ENCODE results near the gene CALR3. TPM values are rescaled to one million over a fixed set of nuclear protein-coding genes. Genes with fewer than 3 reads are reported as not detected.

CALR3 gene
- total RNA-seq, 1 donor from 2014 or later = not detected

GRCh38 chr19:16530540-16531379 lies 34.8 kb upstream of the CALR3 start:
- Mint-ChIP-seq H3K27me3 (no peaks in the 10 kb centered on the region), H3K9me3 (no peaks in the 10 kb centered on the region), H3K27ac (no peak overlapping the region), H3K36me3 (ENCODE audit: low read depth) (peaks cover 59% of the 10 kb centered on the region), H3K4me3 (no peak overlapping the region), H3K4me1 (no peaks in the 10 kb centered on the region)
- no peak for DNase-seq
- intact Hi-C loops (cut with micrococcal nuclease) = no loop called here

DNA sequence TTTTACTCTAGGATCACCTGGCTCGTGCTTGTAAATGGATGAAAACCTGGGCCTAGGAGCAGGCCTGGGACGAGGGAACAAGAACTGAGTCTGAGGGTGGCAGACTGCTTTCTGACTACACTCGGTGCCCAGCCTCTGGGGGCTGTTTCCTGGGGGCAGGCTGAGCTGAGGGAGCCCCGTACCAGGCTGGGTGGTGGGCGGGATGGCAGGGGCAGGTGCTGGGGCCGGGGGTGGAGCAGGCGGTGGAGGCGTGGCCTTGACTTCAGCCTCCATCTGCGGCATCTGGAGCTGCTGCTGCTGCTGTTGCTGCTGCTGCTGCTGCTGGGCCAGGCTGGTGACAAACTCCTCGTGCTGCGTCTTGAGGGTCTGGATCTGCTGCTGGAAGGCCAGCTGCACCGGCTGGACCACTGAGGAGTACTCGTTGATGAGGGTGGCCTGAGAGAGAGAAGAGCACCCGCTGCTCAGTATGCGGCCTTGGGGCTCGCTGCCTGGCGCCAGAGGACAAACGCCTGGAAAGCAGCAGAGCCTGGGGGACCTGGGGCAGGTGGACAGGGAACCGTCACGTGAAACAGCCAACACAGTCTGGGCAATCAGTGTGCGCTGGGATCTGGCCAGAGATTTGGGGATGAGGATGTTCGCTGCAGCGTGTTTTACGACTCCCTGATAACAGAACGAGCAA lies 33.6 kb upstream of the CALR3 start:
- Mint-ChIP-seq H3K9me3 (no peaks in the 10 kb centered on the region), H3K27me3 (no peaks in the 10 kb centered on the region), H3K27ac (no peak overlapping the region), H3K36me3 (ENCODE audit: low read depth) (peaks cover 56% of the 10 kb centered on the region), H3K4me1 (no peaks in the 10 kb centered on the region), H3K4me3 (no peak overlapping the region)
- intact Hi-C loops (cut with micrococcal nuclease) = no loop called here
- DNase-seq = no peak

DNA sequence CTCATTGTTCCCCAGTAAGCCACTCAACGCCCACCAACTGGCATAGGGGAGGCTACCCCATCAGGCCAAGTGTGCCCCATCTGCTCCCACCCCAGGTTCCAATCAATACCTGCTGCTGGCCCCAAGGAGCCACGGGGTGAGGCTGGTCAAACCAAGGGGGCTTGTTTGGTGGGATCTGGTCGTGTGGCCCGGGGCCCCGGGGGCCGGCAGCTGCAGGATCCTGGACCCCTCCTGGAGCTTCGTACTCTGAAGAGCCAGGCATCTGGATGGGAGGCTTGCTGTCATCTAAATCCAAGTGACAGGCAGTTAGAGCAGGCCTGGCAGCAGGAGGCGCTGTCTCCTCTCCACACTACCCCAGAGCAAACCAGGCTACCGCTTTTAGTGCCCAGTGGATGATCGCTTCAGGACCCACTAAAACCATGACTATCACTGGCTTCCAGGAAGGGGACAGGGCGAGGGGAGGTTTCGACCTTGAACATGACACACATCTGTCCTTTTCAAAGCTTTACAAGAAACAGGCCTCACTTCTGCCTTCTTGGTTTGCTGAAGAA lies 32.1 kb upstream of the CALR3 start:
- Mint-ChIP-seq H3K9me3 (no peaks in the 10 kb centered on the region), H3K27me3 (no peaks in the 10 kb centered on the region), H3K4me3 (no peak overlapping the region), H3K4me1 (no peaks in the 10 kb centered on the region), H3K36me3 (ENCODE audit: low read depth) (peaks cover 57% of the 10 kb centered on the region), H3K27ac (no peak overlapping the region)
- intact Hi-C loops (cut with micrococcal nuclease) = no loop called here
- peak; percentile 82 for DNase-seq

- Mint-ChIP-seq H3K36me3 (ENCODE audit: low read depth) (peaks cover 63% of the 10 kb centered on the region), H3K27me3 (no peaks in the 10 kb centered on the region), H3K9me3 (no peaks in the 10 kb centered on the region), H3K4me1 (no peaks in the 10 kb centered on the region), H3K27ac (no peak overlapping the region), H3K4me3 (no peak overlapping the region)
- intact Hi-C loops (cut with micrococcal nuclease) = no loop called here
- DNase-seq = no peak
These were observed 31.5 kb upstream of the CALR3 start for GRCh38 chr19:16527334-16527935.

- Mint-ChIP-seq H3K4me3 (no peak overlapping the region), H3K4me1 (no peaks in the 10 kb centered on the region), H3K36me3 (ENCODE audit: low read depth) (peaks cover 56% of the 10 kb centered on the region), H3K9me3 (no peaks in the 10 kb centered on the region), H3K27me3 (no peaks in the 10 kb centered on the region), H3K27ac (no peak overlapping the region)
- DNase-seq = no peak
- intact Hi-C loops (cut with micrococcal nuclease) = no loop called here
These were observed 29.9 kb upstream of the CALR3 start for GRCh38 chr19:16525751-16526481.

- H3K4me3 Mint-ChIP-seq = no peak overlapping the region
- intact Hi-C loops (cut with micrococcal nuclease) = no loop called here
- H3K27me3 Mint-ChIP-seq = no peaks in the 10 kb centered on the region
- peaks cover 59% of the 10 kb centered on the region for H3K36me3 Mint-ChIP-seq (ENCODE audit: low read depth)
- H3K9me3 Mint-ChIP-seq = no peaks in the 10 kb centered on the region
- no peak for DNase-seq
- H3K27ac Mint-ChIP-seq = no peak overlapping the region
- no peaks in the 10 kb centered on the region for H3K4me1 Mint-ChIP-seq
These were observed 29.2 kb upstream of the CALR3 start for GRCh38 chr19:16524991-16525734.

- no peak overlapping the region for H3K4me3 Mint-ChIP-seq
- H3K9me3 Mint-ChIP-seq = no peaks in the 10 kb centered on the region
- DNase-seq = no peak
- intact Hi-C loops (cut with micrococcal nuclease) = no loop called here
- no peak overlapping the region for H3K27ac Mint-ChIP-seq
- peaks cover 62% of the 10 kb centered on the region for H3K36me3 Mint-ChIP-seq (ENCODE audit: low read depth)
- H3K27me3 Mint-ChIP-seq = no peaks in the 10 kb centered on the region
- H3K4me1 Mint-ChIP-seq = no peaks in the 10 kb centered on the region
These were observed 26.8 kb upstream of the CALR3 start for GRCh38 chr19:16522559-16523377.

DNA sequence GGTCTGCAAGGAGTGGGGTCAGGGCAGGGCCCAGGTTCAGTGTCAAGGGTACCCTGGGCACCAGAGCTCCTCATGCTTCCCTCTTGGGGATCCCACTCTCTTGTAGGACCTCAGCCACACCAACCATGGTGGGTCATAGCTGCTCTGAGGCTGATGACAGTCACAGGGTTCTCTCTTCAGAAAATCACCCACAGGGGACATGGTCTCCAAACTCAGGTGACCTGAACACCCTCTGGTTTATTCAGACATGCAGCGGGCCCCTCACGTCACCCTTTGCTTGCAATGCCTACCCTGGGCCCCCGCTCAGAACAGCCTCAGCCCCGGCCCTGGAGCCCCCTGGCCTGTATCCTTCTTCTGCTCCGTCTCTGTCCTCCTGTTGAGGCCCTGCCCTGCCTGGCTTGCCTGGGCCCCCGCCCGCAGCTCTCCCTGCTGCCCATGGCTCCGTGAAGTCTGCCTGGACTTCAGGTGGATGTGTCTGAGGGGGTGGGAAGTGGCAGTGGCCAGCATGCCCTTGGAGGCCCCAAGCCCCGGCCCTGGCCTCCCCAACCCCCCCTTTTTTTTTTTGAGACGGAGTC lies 25.8 kb upstream of the CALR3 start:
- H3K27me3 Mint-ChIP-seq = no peaks in the 10 kb centered on the region
- no peaks in the 10 kb centered on the region for H3K4me1 Mint-ChIP-seq
- intact Hi-C loops (cut with micrococcal nuclease) = no loop called here
- no peak overlapping the region for H3K27ac Mint-ChIP-seq
- no peak overlapping the region for H3K4me3 Mint-ChIP-seq
- no peak for DNase-seq
- peaks cover 65% of the 10 kb centered on the region for H3K36me3 Mint-ChIP-seq (ENCODE audit: low read depth)
- no peaks in the 10 kb centered on the region for H3K9me3 Mint-ChIP-seq

DNA sequence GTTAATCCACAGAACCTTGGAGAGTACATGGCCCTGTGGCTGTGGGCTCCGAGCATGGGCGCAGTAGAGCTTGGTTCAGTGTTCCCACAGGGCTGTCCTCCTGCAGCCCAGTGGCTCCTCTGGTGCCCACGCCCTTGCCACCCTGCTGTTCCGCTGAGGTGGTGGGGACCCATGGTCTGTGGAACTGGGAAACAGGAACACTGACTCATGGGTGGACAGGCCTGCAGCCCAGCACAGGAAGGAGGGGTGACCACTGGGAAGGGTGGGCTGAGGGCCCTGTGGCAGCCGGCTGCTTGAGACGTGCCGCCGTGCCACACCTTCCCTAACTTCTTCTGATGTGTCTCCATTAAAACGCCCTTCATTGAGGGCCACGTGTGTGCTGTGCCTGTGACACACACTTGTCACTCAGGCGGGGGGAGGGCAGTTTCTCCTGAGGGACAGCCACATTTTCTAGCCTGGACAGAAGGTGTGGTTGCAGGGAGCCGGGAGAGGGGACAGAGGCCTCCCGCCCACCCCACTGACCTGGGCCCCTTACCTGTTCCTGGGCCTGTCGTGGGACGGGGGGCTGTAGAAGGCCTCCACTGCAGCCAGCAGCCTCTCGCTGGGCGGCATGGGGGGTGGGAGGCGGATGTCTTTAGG lies 25.1 kb upstream of the CALR3 start:
- H3K4me1 Mint-ChIP-seq = no peaks in the 10 kb centered on the region
- no peak overlapping the region for H3K4me3 Mint-ChIP-seq
- peaks cover 62% of the 10 kb centered on the region for H3K36me3 Mint-ChIP-seq (ENCODE audit: low read depth)
- no peak for DNase-seq
- no peak overlapping the region for H3K27ac Mint-ChIP-seq
- no peaks in the 10 kb centered on the region for H3K27me3 Mint-ChIP-seq
- no peaks in the 10 kb centered on the region for H3K9me3 Mint-ChIP-seq
- intact Hi-C loops (cut with micrococcal nuclease) = no loop called here

DNA sequence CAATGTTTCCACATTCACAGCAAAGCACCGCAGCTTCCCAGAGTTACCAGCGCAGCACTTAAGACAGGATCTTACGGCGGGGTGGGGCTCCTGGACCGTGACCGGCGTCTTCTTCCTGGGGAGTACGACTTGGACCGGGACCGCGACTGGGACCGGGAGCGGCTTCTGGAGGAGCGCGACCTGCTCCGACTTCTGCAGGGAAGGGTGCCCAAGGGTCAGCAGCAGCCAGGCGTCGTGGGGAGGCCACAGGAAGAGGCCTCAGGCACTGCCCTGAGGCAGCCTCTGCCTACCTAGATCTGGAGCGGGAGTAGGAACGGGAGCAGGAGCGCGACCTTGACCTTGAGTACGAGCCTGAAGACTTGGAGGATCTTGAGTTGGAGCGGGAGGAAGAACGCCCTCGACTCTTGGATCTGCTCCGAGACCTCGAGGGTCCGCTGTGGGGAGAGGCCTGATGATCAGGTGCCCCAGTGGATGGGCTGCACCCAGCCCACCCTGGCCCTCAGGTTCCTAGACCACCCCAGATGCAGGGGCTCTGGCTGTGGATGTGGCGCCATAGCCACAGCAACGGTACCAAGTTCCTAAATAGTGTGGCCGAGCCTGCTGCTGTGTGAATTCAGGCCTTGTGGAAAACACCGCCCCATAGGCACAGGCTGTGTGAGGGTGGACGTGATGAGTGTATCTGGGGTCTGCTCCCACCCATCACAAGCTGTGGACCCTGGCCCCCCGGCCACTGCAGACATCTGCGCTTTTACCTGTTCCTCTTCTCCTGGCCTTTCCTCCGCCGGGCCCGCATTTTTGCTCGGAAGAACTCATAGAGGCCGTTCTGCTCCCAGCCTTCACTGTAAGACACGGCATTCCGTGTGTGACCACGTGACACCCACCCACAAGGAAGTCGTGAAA lies 24.4 kb upstream of the CALR3 start:
- Mint-ChIP-seq H3K9me3 (no peaks in the 10 kb centered on the region), H3K27ac (no peak overlapping the region), H3K27me3 (no peaks in the 10 kb centered on the region), H3K36me3 (ENCODE audit: low read depth) (peaks cover 56% of the 10 kb centered on the region), H3K4me3 (no peak overlapping the region), H3K4me1 (no peaks in the 10 kb centered on the region)
- DNase-seq = no peak
- intact Hi-C loops (cut with micrococcal nuclease) = no loop called here

DNA sequence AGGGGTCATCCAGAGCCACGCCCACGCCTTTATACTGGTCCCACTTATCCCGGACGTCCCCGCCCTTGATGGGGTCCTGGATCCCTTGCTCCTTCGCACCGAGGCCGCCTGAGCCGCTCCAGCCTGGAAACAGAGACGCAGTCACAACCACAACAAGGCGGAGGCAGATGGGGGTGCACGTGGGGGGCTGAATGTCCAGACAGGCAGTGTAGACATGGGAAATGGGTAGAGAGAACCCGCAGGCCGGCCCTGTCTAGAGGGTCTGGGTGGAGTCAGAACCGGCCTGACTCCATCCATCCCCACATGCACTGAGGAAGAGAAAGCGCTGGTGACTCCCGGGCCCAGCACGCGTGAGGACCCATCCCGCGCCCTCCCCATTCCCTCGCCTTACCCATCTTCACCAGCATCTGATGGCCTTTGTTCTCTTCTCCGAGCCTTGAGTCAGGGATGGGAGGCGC lies 23.3 kb upstream of the CALR3 start:
- H3K9me3 Mint-ChIP-seq = no peaks in the 10 kb centered on the region
- H3K27ac Mint-ChIP-seq = no peak overlapping the region
- peaks cover 54% of the 10 kb centered on the region for H3K36me3 Mint-ChIP-seq (ENCODE audit: low read depth)
- intact Hi-C loops (cut with micrococcal nuclease) = no loop called here
- no peak overlapping the region for H3K4me3 Mint-ChIP-seq
- H3K4me1 Mint-ChIP-seq = no peaks in the 10 kb centered on the region
- no peaks in the 10 kb centered on the region for H3K27me3 Mint-ChIP-seq
- no peak for DNase-seq
